T-helper 9 cell (primary cell): Measurements from ENCODE around the gene COPS8.

Experiments used
- DNase-seq: peaks from one replicate; pipeline ENCODE4 v3.0.0-alpha.2; 2020
- total RNA-seq, 2 donors: gene quantifications; one replicate each; lab custom pipeline; 2026; lab: John Stamatoyannopoulos, UW

COPS8 gene
- total RNA-seq: 46.5 to 71.9 reads per million in 2 donors

- peak; percentile 84 for DNase-seq
Measured at GRCh38 chr2:237085248-237086221, at the start of gene COPS8. Gene COPS8, plus strand, starts transcription at chr2:237085889. Its CDS starts 76 bp downstream, at chr2:237085965.

GRCh38 chr2:237039301-237040031 is 46.2 kb upstream of the COPS8 start:
- no peak for DNase-seq

GRCh38 chr2:237041231-237041630 is 44.5 kb upstream of the COPS8 start:
- no peak for DNase-seq

- DNase-seq: no peak
Measured at GRCh38 chr2:237042101-237042500, 43.6 kb upstream of the COPS8 start.

- DNase-seq: no peak
Measured at GRCh38 chr2:237043866-237044265, 41.8 kb upstream of the COPS8 start.

GRCh38 chr2:237044281-237044680 is 41.4 kb upstream of the COPS8 start:
- no peak for DNase-seq

GRCh38 chr2:237045449-237045848 is 40.2 kb upstream of the COPS8 start:
- no peak for DNase-seq

- DNase-seq: no peak
Measured at GRCh38 chr2:237048595-237048994, 37.1 kb upstream of the COPS8 start.

GRCh38 chr2:237051861-237052260 is 33.8 kb upstream of the COPS8 start:
- no peak for DNase-seq

- DNase-seq: no peak
Measured at GRCh38 chr2:237053066-237053465, 32.6 kb upstream of the COPS8 start.

- DNase-seq: no peak
Measured at GRCh38 chr2:237055386-237056100, 30.1 kb upstream of the COPS8 start.

- no peak for DNase-seq
Measured at GRCh38 chr2:237056287-237056875, 29.3 kb upstream of the COPS8 start.

GRCh38 chr2:237057107-237057506 is 28.6 kb upstream of the COPS8 start:
- DNase-seq: no peak

- DNase-seq: no peak
Measured at GRCh38 chr2:237057893-237058300, 27.8 kb upstream of the COPS8 start.

- no peak for DNase-seq
Measured at GRCh38 chr2:237058423-237058822, 27.3 kb upstream of the COPS8 start.

GRCh38 chr2:237059155-237059875 is 26.4 kb upstream of the COPS8 start:
- DNase-seq: no peak

- DNase-seq: no peak
Measured at GRCh38 chr2:237060534-237061312, 25.0 kb upstream of the COPS8 start.

- DNase-seq: no peak
Measured at GRCh38 chr2:237061356-237061755, 24.3 kb upstream of the COPS8 start.

GRCh38 chr2:237062585-237062984 is 23.1 kb upstream of the COPS8 start:
- DNase-seq: no peak

GRCh38 chr2:237064203-237065070 is 21.3 kb upstream of the COPS8 start:
- DNase-seq: no peak
